Glutamatergic neuron (in vitro differentiated cells): ENCODE data around the gene ZNF574. TPM values are rescaled to one million over a fixed set of nuclear protein-coding genes. Genes with fewer than 3 reads are reported as not detected.

Experiments
- DNase-seq: peaks from one replicate; pipeline ENCODE4 v3.0.0; 2022
- H3K27ac Mint-ChIP-seq: one replicate; pipeline ENCODE4 v1.8.0; 2020; ENCODE audit warnings: mild to moderate bottlenecking, mixed read lengths, inconsistent platforms; ENCODE audit not compliant: unreplicated experiment
- H3K27me3 Mint-ChIP-seq: one replicate; pipeline ENCODE4 v1.8.0; 2020; ENCODE audit warnings: mild to moderate bottlenecking, moderate library complexity, mixed read lengths, inconsistent platforms; ENCODE audit not compliant: unreplicated experiment
- H3K36me3 Mint-ChIP-seq: one replicate; pipeline ENCODE4 v1.8.0; 2020; ENCODE audit warnings: mild to moderate bottlenecking, mixed read lengths, inconsistent platforms; ENCODE audit not compliant: unreplicated experiment
- H3K4me1 Mint-ChIP-seq: one replicate; pipeline ENCODE4 v1.8.0; 2020; ENCODE audit warnings: mild to moderate bottlenecking, low read depth, mixed read lengths, inconsistent platforms; ENCODE audit not compliant: unreplicated experiment
- H3K4me3 Mint-ChIP-seq: one replicate; pipeline ENCODE4 v1.8.0; 2020; ENCODE audit warnings: mild to moderate bottlenecking, mixed read lengths, inconsistent platforms; ENCODE audit not compliant: unreplicated experiment
- H3K9me3 Mint-ChIP-seq: one replicate; pipeline ENCODE4 v1.8.0; 2020; ENCODE audit warnings: mild to moderate bottlenecking, moderate library complexity, mixed read lengths, inconsistent platforms; ENCODE audit not compliant: unreplicated experiment
- total RNA-seq: library from RNA; stranded (reverse); fragmentation: NEBNext Ultra II Directional; extraction: Animal tissue kit (Norgen Biotek cat#: 25700); gene quantifications from one replicate; pipeline ENCODE4 v1.2.1, GENCODE V29; 2021; ENCODE audit not compliant: unreplicated experiment
- TF ChIP-seq, protein P1 (sequence below): fragments of 200-600 bp; sonication (generic); IDR thresholded peaks from one replicate; pipeline ENCODE4 v1.5.0; 2021; ENCODE audit not compliant: partially characterized antibody, unreplicated experiment

Gene ZNF574
- total RNA-seq, 1 donor from 2014 or later = 24.1 TPM

- Mint-ChIP-seq H3K4me3 (no peak overlapping the region), H3K9me3 (peaks cover 19% of the 10 kb centered on the region), H3K4me1 (peaks cover 17% of the 10 kb centered on the region), H3K36me3 (no peaks in the 10 kb centered on the region), H3K27me3 (peaks cover 25% of the 10 kb centered on the region), H3K27ac (no peak overlapping the region)
- no peak for DNase-seq
- TF ChIP-seq, protein P1, sequence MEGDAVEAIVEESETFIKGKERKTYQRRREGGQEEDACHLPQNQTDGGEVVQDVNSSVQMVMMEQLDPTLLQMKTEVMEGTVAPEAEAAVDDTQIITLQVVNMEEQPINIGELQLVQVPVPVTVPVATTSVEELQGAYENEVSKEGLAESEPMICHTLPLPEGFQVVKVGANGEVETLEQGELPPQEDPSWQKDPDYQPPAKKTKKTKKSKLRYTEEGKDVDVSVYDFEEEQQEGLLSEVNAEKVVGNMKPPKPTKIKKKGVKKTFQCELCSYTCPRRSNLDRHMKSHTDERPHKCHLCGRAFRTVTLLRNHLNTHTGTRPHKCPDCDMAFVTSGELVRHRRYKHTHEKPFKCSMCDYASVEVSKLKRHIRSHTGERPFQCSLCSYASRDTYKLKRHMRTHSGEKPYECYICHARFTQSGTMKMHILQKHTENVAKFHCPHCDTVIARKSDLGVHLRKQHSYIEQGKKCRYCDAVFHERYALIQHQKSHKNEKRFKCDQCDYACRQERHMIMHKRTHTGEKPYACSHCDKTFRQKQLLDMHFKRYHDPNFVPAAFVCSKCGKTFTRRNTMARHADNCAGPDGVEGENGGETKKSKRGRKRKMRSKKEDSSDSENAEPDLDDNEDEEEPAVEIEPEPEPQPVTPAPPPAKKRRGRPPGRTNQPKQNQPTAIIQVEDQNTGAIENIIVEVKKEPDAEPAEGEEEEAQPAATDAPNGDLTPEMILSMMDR = no peak
These were observed 4.9 kb downstream of the ZNF574 start for GRCh38 chr19:42080764-42081375.

- H3K4me3 Mint-ChIP-seq = no peak overlapping the region
- H3K4me1 Mint-ChIP-seq = peaks cover 18% of the 10 kb centered on the region
- no peak overlapping the region for H3K27ac Mint-ChIP-seq
- TF ChIP-seq, protein P1 = peak; percentile 34
- H3K27me3 Mint-ChIP-seq = peaks cover 21% of the 10 kb centered on the region
- H3K36me3 Mint-ChIP-seq = no peaks in the 10 kb centered on the region
- H3K9me3 Mint-ChIP-seq = peaks cover 14% of the 10 kb centered on the region
- DNase-seq = no peak
These were observed 5.7 kb downstream of the ZNF574 start for GRCh38 chr19:42081584-42082203.

GRCh38 chr19:42083537-42083936 is 7.6 kb downstream of the ZNF574 start:
- no peak overlapping the region for H3K27ac Mint-ChIP-seq
- peaks cover 11% of the 10 kb centered on the region for H3K27me3 Mint-ChIP-seq
- DNase-seq = no peak
- no peaks in the 10 kb centered on the region for H3K36me3 Mint-ChIP-seq
- peaks cover 8% of the 10 kb centered on the region for H3K9me3 Mint-ChIP-seq
- H3K4me1 Mint-ChIP-seq = peaks cover 7% of the 10 kb centered on the region
- H3K4me3 Mint-ChIP-seq = no peak overlapping the region
- TF ChIP-seq, protein P1 = no peak

DNA sequence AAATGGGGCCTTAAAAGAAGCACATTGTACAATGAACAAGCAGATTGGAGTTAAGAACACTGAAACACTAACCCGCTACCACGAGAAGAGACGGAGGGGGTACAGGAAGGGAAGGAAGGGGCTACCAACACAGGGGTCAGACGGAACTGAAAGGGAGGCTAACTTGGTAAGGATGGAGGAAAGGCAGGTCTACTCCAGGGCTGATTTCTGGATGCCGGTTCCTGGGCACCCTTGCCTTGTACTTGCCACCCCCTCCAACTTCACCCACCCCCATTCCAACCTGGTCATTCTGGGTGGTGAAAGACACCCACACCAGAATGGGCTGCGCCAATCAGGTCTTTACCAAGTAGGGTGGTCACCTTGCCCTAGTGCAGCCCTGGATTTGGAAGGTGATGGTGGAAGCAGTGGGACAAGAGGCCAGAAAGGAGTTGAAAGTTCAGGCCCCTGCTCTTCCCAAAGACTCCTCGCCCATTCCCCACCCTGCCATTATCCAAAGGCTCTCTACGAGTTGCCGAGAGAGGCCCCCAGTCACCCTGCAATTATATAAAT is 10.3 kb downstream of the ZNF574 start:
- H3K4me3 Mint-ChIP-seq = no peak overlapping the region
- TF ChIP-seq, protein P1 = no peak
- H3K27ac Mint-ChIP-seq = no peak overlapping the region
- H3K9me3 Mint-ChIP-seq = peaks cover 9% of the 10 kb centered on the region
- peaks cover 17% of the 10 kb centered on the region for H3K4me1 Mint-ChIP-seq
- H3K36me3 Mint-ChIP-seq = no peaks in the 10 kb centered on the region
- H3K27me3 Mint-ChIP-seq = peaks cover 9% of the 10 kb centered on the region
- no peak for DNase-seq

- Mint-ChIP-seq H3K27ac (no peak overlapping the region), H3K9me3 (peaks cover 7% of the 10 kb centered on the region), H3K4me3 (no peak overlapping the region), H3K27me3 (peaks cover 7% of the 10 kb centered on the region), H3K36me3 (no peaks in the 10 kb centered on the region), H3K4me1 (peaks cover 17% of the 10 kb centered on the region)
- DNase-seq = no peak
- TF ChIP-seq, protein P1 = no peak
These were observed 11.0 kb downstream of the ZNF574 start for GRCh38 chr19:42086770-42087550.
